Transverse colon (tissue), 4 donors: ENCODE data around the gene IL36RN.

ENCODE experiments used
- CTCF ChIP-seq, 5 experiments: fragments of 200-600 bp in 3 of 5; fragments of 450-650 bp in 2 of 5; sonication (generic) in 3 of 5; IDR thresholded peaks; 1 replicate in 2 of 5; 2 replicates in 3 of 5; pipeline ENCODE4 v1.5.1; 2016 to 2017; ENCODE audit warnings: antibody characterized with exemption in 5 of 5, inconsistent platforms in 3 of 5, mild to moderate bottlenecking in 2 of 5, moderate library complexity in 1 of 5
- EP300 ChIP-seq: sonication (generic); formaldehyde crosslinking; IDR thresholded peaks from one replicate; pipeline ENCODE4 v1.6.1; 2017; ENCODE audit warnings: antibody characterized with exemption, low read depth
- POLR2A ChIP-seq: fragments of 450-650 bp; IDR thresholded peaks from one replicate; pipeline ENCODE4 v1.6.1; 2016; ENCODE audit warnings: antibody characterized with exemption, mild to moderate bottlenecking, moderate library complexity
- POLR2AphosphoS5 ChIP-seq, 3 donors: sonication (generic); formaldehyde crosslinking; IDR thresholded peaks; one replicate each; pipeline ENCODE4 v1.6.1; 2016; ENCODE audit warnings: antibody characterized with exemption in 3 of 3

DNA sequence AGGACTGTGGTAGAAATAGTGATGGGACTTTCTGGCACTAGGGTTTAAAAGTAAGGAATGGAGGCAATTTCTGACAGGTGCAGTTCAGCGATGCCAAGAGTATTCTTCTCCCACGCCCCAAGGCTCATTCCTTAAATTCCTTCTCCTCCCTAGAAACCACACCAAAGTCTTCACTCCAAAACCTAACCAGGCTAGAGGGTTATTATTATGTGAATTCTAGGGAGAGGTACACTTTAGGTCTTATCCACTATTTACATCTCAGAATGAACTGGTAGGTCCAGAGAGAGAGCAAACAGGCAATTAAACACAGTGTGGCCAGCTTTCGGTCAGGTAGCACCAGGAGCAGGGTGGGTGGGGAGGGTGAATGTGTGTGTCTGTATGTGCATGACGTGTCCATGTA, 20.1 kb downstream of the IL36RN start:
- TF ChIP-seq CTCF (IDR thresholded peaks at IDR 0.05) (no peak), POLR2AphosphoS5 (IDR thresholded peaks at IDR 0.05) (no peak), POLR2A (no peak), EP300 (no peak)
